ENCODE measurements around the gene HIVEP3. TPM values are rescaled to one million over a fixed set of nuclear protein-coding genes. Genes with fewer than 3 reads are reported as not detected.

Gene HIVEP3
- total and polyA plus RNA-seq, 2 donors (not counting 1 experiment from before 2014, with no cell fraction given) = 2.0 to 5.1 TPM

GRCh38 chr1:41900603-41901444 lies 17.9 kb downstream of the HIVEP3 start:
- ATAC-seq (ENCODE audit: low read depth) = no peak
- Histone ChIP-seq H2AFZ (ENCODE audit: insufficient read depth, low read depth, low read length, poor library complexity, severe bottlenecking) (no peak overlapping the region), H3K27me3 (replicated peaks in 1 of 4; ENCODE audit: control extremely low read depth in 1 of 4, control insufficient read depth in 3 of 4, insufficient read depth in 4 of 4, low read length in 3 of 4) (no peaks in the 10 kb centered on the region), H3K36me3 (replicated peaks in 1 of 2; ENCODE audit: control extremely low read depth in 1 of 2, control insufficient read depth in 1 of 2, extremely low read depth in 1 of 2, insufficient read depth in 2 of 2, low read length in 1 of 2) (no peaks in the 10 kb centered on the region), H3K27ac (ENCODE audit: low read length in 2 of 2) (no peak overlapping the region), H3K9me3 (ENCODE audit: control extremely low read depth in 1 of 3, control insufficient read depth in 2 of 3, insufficient read depth in 1 of 3, low read length in 2 of 3) (no peaks in the 10 kb centered on the region), H3K4me1 (ENCODE audit: control insufficient read depth in 2 of 2, insufficient read depth in 2 of 2, low read length in 2 of 2) (peaks cover 0 to 7% of the 10 kb centered on the region in 2 donors), H3K4me3 (ENCODE audit: control extremely low read depth in 1 of 5, extremely low read depth in 1 of 5, insufficient read depth in 1 of 5, low read depth in 2 of 5, low read length in 4 of 5) (no peak overlapping the region), H3K4me2 (replicated peaks; ENCODE audit: low read depth, low read length, poor library complexity, severe bottlenecking) (no peak overlapping the region), H3K9ac (ENCODE audit: low read length) (no peak overlapping the region), H3K79me2 (ENCODE audit: control insufficient read depth, insufficient read depth, low read length) (no peaks in the 10 kb centered on the region), H4K20me1 (ENCODE audit: control insufficient read depth, insufficient read depth, low read length, poor library complexity, severe bottlenecking) (no peaks in the 10 kb centered on the region)
- H3K9me3 Mint-ChIP-seq (ENCODE audit: insufficient read depth) = no peaks in the 10 kb centered on the region
- CTCF ChIA-PET = no interaction called here
- no peak for DNase-seq
- POLR2A ChIA-PET = no interaction called here
- H3K27ac Mint-ChIP-seq = no peak overlapping the region
- H3K4me1 Mint-ChIP-seq = peaks cover 9% of the 10 kb centered on the region
- H3K4me3 Mint-ChIP-seq = no peak overlapping the region
- WGBS (ENCODE audit: insufficient coverage) = 88% methylated on average over 8 of the region's 9 CpGs
- peaks cover 17% of the 10 kb centered on the region for H3K27me3 Mint-ChIP-seq
- TF ChIP-seq CTCF (IDR thresholded peaks at IDR 0.05) (no peak), EZH2 (IDR thresholded peaks at IDR 0.05; ENCODE audit: borderline replicate concordance, insufficient read depth, low read depth, low read length, poor library complexity, severe bottlenecking) (no peak)
- intact Hi-C loops (cut with micrococcal nuclease) = no loop called here

- Mint-ChIP-seq H3K27ac (no peak overlapping the region), H3K27me3 (peaks cover 17% of the 10 kb centered on the region), H3K4me1 (peaks cover 9% of the 10 kb centered on the region), H3K4me3 (no peak overlapping the region), H3K9me3 (ENCODE audit: insufficient read depth) (no peaks in the 10 kb centered on the region)
- Histone ChIP-seq H3K9ac (ENCODE audit: low read length) (no peak overlapping the region), H2AFZ (ENCODE audit: insufficient read depth, low read depth, low read length, poor library complexity, severe bottlenecking) (no peak overlapping the region), H3K36me3 (replicated peaks in 1 of 2; ENCODE audit: control extremely low read depth in 1 of 2, control insufficient read depth in 1 of 2, extremely low read depth in 1 of 2, insufficient read depth in 2 of 2, low read length in 1 of 2) (no peaks in the 10 kb centered on the region), H3K4me1 (ENCODE audit: control insufficient read depth in 2 of 2, insufficient read depth in 2 of 2, low read length in 2 of 2) (peaks cover 0 to 12% of the 10 kb centered on the region in 2 donors), H3K4me3 (ENCODE audit: control extremely low read depth in 1 of 5, extremely low read depth in 1 of 5, insufficient read depth in 1 of 5, low read depth in 2 of 5, low read length in 4 of 5) (no peak overlapping the region), H3K79me2 (ENCODE audit: control insufficient read depth, insufficient read depth, low read length) (no peaks in the 10 kb centered on the region), H3K9me3 (ENCODE audit: control extremely low read depth in 1 of 3, control insufficient read depth in 2 of 3, insufficient read depth in 1 of 3, low read length in 2 of 3) (no peaks in the 10 kb centered on the region), H3K4me2 (replicated peaks; ENCODE audit: low read depth, low read length, poor library complexity, severe bottlenecking) (no peak overlapping the region), H3K27ac (ENCODE audit: low read length in 2 of 2) (no peak overlapping the region), H3K27me3 (replicated peaks in 1 of 4; ENCODE audit: control extremely low read depth in 1 of 4, control insufficient read depth in 3 of 4, insufficient read depth in 4 of 4, low read length in 3 of 4) (no peaks in the 10 kb centered on the region), H4K20me1 (ENCODE audit: control insufficient read depth, insufficient read depth, low read length, poor library complexity, severe bottlenecking) (no peaks in the 10 kb centered on the region)
- TF ChIP-seq EZH2 (IDR thresholded peaks at IDR 0.05; ENCODE audit: borderline replicate concordance, insufficient read depth, low read depth, low read length, poor library complexity, severe bottlenecking) = no peak
- TF ChIP-seq CTCF (IDR thresholded peaks at IDR 0.05) = no peak
- DNase-seq (no peak), ATAC-seq (ENCODE audit: low read depth) (no peak)
- POLR2A ChIA-PET = no interaction called here
- intact Hi-C loops (cut with micrococcal nuclease) = loop anchor here (10.0 kb wide), 2 partner anchors 133 to 233 kb away; no protein-coding TSS in a partner anchor
- CTCF ChIA-PET = no interaction called here
- WGBS (ENCODE audit: insufficient coverage) = 43% methylated on average over 4 of the region's 6 CpGs
Observed at GRCh38 chr1:41898191-41898713, 20.5 kb downstream of the HIVEP3 start.
